T follicular helper cell (primary cell): ENCODE data around the gene CCT7.

Source experiments
- DNase-seq: peaks from one replicate; pipeline ENCODE4 v3.0.0-alpha.2; 2020; ENCODE audit warnings: low read depth

CCT7 gene

DNA sequence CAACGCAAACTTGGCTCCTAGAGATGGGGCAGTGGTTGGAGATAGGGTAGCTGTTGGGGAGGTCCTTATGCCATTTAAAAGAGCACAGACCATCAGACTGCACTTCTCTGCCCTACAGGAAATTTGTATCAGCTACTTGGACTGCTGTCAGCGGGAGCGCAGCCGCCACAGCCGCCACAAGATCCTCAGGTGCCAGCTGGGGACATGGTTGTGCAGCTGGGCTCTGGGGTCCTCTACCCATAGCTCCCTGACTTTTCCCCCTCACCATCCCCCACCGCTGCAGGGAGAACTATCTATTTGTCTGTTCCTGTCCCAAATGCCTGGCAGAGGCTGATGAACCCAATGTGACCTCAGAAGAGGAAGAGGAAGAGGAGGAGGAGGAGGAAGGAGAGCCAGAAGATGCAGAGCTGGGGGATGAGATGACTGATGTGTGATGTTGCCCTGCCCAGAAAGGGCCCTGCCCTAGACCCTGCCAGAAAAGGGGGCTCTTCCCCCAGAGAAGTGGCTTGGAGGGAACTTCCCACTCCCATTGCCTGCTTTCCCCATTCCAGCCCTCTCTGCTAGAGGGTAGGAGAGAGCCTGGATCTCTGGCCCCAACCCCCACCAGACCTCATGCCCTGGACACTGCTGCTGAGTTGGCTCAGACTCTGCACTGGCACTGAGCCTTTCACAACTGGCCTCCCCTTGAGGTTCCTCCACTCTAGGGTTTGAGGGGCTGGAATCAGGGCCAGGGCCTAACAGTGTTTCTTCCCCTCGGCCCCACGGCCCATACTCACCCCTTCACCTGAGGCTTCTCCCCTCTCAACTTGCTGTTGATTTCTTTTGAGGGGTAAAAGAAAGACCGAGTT is 8.4 kb upstream of the CCT7 start:
- no peak for DNase-seq

DNA sequence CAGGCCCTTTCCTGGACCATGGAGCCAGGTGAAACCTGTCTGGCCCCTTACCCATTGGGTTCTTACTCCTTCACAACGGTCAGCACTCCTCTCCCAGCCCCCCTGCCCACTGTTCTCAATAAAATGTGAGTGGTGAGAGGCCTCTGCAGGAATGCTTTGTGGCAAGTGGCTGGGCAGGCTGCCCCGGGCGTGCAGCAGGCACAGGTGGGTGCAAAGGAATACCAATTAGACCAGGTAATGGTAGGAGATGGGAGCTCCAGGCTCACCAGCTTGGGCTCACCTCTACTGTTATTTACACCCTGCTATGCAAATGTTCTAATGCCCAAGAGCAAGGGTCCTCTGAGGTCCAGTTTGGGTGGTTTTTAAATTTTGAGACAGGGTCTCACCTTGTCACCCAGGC is 7.0 kb upstream of the CCT7 start:
- DNase-seq: no peak

DNA sequence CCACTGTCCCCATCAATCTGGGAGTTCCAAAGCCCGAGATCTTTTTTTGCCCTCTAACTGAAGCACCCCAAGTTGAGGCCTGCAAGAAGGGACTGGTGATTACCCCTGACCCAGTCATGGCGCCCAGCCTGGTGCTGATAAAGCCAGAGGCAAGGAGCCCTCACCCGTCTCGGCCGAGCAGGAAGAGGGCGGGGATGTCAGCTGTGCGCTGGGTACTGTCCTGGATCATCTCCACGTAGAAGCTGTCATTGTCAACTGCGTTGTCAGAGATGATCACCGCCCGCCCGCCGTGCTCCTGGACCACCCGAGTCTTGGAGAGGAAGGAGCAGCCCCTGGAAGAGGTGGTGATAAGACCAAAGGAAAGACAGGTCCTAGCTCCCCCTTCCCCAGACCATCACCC is 5.5 kb upstream of the CCT7 start:
- no peak for DNase-seq

DNA sequence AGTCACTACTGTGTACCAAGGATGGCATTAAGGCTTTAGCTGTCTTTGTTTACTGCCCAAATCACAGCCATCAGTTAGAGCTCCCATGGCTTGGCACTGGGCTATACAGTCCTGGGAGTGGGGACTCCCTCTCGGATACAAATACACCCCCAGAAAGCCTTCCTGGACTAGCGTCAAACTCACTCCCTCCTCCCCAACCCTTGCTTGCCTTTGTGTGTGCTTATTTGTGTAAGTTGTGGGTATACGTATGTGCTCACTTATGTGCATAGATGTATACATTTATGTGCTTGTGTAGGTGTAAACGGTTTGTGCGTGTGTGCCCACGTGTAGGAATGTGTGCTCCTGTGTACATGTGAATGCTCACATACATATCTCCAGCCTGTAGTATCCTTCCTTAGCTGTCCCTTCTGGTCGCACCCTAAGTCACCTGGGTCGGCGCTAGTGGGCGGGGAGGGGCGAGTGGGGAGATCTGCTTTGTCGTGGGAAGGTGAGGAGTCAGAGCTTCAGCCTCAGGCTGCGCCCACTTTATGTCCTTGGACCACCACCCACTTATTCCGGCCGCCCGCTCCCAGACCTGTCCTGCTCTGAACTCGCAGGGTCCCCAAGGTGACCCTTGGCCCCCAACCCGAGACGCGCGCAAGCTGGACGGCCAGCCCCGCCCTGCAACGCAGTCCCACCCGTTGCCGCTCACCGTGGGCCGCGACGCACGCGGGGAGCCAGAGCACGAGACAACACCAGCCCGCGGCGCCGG is 1.5 kb upstream of the CCT7 start:
- no peak for DNase-seq

DNA sequence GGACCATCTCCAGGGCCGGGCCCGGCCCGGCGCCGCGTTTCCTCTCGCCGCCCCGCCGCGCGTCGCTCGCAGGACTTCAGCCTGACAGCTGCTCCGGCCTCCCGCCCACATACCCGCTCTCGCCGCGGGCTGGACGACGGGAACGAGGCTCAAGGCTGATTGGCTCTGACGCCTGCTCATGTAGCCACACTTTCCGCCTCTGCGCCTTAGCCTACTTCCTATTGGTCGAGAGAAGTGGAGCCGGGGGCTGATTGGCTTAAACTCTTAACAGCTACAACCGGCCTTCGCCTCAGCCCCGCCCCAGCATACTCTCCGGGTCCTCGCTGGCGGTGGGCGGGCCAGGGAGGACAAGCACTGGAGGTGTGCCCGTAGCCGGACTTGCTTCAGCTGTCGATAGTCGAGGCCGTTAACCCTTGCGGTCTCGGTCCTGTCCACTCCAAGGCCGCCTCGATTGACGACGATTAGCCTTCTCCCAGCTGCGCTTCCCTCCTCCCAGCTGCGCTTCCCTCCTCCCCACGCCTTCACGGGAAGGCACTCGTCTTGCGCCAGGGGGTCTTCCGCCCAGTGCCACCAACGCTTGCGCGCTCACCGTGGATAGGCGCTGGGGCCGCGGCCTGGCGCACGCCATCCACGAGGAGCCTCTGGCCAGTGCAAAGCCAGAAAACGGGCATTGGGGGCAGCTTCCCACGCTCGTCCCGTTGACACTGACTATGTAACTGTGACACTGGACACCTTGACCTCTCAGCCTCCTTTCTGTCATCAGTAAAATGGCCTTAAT is 765 bp upstream of the CCT7 start, which contains the start of gene PRADC1:
Gene PRADC1 (minus strand): TSS at position 86 of the 778 bp plus-strand sequence. CDS start 79 bp downstream, at position 7.
- DNase-seq: peak; percentile 92

DNA sequence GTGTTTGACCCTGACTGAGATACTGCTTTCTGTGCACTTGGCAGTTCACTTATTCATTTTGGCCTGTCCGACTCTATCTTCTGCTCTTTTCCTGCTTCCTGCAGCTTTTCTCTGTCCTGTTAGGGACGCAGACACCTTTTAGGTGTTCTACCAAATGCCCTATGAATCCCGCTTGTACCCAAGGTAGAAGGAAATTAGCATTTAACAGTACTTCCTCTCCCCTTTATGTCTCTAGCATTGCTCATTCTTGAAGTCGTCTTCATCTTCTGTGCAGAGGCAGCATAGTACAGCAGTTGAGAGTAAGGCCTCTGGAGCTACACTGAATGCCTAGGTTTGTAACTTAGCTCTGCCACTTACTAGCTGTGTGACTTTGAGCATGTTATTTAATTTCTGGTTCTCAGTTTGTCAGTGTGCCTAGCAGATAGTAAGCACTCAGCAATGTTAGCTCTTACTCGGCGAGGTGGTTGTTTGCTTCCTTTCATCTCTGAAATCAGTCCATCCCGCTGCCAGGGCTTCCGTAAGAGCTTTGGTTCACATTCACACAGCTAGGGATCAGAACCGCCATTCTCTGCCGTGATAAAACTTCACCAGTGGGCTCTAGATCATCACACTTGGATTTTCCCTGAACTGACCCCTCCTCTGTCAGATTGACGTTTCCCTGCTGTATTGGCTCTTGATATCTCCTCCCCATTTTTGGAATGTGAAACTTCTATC is 1.4 kb downstream of the CCT7 start:
- DNase-seq: no peak

DNA sequence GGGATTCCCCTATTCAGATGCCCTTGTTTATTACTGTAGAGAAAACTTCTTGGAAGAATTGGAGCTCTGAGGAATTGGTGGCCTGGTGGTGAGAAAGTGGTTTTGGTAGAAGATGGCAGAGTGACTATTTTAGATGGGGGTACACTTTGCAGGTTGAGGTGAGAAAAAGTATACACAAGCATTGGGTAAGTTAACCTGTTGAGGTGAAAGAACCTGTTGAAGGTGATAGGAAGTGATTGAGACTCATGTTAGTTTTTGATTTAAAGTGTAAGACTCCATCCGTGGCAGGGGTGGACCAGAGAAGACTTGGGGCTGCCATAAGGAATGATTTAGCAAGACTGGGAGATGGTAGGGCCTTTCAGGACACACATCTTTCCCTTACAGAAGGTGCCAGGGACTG is 3.1 kb downstream of the CCT7 start:
- no peak for DNase-seq

DNA sequence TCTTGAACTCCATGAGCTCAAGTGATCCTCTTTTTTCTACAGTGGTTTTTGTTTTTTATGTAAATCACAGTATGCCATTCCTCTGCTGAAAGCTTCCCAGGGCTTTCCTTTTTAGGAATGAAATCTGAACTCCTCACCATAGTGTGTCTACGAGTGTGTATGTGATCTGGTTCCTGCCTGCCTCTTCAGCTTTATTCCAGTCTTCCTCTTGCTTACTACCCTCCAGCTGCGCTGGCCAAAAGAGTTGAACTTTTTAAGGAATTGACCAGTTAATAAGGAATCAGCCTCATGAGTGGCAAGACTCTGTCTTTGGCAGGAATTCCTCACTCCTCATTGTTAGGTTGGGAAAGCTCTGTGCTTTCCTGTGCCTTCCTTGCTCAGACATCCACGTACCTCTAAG is 4.0 kb downstream of the CCT7 start:
- DNase-seq: no peak

DNA sequence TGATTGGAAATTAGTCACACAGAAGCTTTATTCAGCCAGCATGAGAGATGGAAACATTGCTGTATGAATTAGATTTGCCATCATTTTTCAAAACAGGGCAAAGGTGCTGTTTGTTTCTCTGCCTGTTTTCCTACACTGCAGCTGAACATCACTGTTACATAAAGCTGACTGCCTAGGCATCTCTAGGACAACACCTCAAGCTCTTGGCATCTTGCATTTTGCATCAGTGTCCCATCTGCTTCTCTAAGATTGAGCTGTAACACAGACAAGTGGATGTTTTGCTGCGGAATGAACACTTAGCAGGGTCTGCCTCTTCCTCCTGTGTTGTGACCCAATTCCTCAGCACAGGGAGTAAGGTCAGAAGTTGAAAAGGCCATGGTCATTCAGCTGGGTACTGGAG is 4.9 kb downstream of the CCT7 start:
- no peak for DNase-seq

DNA sequence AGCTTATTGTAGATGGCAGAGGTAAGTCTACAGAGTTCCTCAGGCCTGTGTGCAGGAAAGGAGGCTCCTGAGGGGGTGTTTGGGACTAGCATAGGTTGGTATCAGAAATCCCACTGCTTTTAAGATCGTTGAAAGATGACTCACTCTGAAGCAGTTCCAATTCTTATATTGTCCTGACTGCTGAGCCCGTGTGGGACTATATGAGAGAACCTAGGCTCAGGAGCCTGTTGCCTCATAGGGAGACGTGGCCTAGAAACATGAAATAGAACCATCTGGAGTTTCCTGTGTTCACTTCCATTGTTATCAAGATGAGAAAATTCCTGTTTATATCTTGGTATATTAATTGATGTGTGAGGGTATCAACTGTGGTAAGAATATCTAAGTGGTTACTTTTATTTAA is 5.7 kb downstream of the CCT7 start:
- no peak for DNase-seq

DNA sequence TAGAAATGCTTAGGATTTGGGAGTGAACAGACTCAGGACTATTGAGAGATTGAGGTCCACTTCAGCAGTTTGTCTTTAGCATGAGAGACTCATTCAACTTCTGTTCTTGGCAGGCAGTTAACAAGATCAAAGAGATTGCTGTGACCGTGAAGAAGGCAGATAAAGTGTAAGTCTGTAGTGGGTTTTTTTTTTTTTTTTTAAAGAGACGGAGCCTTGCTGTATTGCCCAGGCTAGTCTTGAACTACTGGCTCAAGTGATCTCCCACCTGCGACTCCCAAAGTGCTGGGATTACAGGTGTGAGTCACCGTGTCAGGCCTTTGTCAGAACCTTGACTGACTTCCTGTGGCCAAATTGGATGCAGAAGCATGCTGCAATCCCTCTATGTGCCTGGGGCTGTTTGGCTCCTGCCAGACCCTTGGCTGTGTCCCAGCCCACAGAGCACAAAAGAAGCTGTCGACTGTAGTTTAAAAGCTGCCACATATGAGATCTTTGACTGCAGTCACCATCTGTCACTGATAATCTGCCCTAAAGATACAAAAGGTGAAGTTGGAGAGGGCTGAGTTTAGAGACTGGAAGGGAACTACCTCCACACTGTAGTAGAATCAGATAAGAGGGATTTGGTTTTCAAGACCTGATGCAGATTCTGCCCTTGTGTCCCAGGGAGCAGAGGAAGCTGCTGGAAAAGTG is 9.9 kb downstream of the CCT7 start:
- no peak for DNase-seq

DNA sequence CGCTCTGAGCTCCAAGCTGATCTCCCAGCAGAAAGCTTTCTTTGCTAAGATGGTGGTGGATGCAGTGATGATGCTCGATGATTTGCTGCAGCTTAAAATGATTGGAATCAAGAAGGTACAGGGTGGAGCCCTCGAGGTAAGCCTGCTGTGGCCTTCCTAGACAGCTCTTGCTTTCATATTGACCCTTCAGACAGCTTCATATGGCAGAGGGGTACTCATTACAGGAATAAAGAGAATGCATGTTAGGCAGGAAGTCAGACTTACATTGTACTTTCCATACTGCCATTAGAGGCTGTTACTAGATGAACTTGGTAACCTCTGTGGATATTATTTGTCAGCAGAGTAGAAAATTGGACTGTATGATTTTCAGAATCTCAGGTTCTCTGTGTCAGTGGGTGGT is 10.5 kb downstream of the CCT7 start:
- DNase-seq: no peak

DNA sequence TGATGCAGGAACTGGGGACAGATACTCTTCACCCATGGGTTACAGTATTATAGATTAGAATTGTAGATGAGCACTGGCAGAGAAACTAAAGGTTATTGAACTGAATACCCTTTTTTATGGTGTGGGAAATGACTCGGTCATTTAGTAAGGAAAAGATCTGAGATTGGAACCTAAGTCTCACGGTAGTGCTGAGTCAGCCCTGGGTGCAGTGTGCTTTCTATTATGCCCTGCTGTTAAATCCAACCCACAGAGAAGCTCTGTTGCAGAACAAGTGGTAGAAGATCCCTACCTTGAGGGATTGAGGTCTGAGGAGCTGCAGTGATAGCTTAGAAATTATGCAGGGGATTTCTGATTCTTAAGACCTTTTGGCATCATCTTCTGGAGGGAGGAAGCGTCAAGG is 12.7 kb downstream of the CCT7 start:
- no peak for DNase-seq

DNA sequence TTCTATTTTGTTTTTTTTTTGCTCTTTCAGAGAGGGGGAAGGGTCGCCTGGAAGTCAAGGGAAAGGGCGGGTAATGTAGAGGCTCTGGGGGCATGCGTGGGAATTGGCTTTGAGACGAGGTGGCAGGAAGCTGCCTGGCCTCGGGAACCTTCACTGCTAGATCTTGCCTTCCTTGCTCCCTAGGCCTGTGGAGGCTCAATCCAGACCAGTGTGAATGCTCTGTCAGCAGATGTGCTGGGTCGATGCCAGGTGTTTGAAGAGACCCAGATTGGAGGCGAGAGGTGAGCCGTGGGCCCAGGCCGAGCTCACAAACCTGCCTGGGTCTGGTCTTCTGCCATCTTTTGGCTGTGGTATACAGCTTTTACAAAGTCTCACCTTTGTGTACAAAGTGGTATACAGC is 15.5 kb downstream of the CCT7 start:
- DNase-seq: no peak

DNA sequence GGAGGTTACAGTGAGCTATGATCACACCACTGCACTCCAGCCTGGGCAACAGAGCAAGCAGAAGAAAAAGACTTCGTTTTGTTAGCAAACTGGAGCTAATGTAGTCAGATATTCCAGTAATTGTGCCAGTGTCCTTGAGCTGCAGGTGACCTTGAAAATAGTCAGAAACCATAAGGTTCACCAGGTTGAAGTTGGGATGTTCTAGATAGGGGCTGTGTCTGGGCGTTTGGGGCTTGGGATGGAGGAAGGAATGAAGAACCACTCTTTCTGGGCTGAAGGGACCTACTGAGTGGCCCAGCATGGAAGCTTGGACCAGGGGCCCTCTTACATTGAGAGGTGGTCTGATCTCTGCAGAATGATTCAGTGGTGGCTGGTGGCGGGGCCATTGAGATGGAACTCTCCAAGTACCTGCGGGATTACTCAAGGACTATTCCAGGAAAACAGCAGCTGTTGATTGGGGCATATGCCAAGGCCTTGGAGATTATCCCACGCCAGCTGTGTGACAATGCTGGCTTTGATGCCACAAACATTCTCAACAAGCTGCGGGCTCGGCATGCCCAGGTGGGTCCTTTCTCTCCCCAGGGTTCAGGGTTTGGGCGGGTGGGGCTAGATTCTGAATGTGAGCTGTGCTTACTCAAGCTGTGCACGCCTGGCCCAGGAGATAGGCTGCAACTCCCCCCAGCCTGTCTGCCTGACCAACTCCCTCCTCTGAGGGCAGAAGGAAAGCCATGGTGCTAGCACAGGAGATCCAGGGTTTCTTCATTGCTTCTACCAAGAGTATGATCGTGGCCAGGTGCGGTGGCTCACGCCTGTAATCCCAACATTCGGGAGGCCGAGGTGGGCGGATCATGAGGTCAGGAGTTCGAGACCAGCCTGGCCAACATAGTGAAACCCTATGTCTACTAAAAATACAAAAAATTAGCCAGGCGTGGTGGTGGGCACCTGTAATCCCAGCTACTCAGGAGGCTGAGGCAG is 17.1 kb downstream of the CCT7 start:
- DNase-seq: no peak

DNA sequence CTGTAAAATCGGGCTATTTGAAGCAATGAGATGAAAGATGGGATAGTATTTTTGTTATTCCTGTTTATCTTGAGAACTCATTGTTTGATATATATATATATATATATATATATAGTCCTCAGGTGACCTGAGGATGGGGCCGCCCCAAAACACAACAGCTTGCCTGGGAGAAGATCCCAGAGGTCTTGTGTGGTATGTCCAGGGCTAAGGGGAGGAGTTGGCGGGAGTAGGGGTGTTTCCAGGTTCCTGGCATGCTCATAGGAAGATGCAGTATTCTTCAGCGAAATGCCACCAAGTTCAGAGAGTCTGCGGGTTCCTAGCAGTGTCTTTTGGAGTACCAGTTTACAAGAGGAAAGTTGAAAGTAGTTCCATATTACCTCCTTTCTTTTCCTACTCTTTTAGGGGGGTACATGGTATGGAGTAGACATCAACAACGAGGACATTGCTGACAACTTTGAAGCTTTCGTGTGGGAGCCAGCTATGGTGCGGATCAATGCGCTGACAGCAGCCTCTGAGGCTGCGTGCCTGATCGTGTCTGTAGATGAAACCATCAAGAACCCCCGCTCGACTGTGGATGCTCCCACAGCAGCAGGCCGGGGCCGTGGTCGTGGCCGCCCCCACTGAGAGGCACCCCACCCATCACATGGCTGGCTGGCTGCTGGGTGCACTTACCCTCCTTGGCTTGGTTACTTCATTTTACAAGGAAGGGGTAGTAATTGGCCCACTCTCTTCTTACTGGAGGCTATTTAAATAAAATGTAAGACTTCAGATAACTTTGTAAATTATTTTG is 18.3 kb downstream of the CCT7 start:
- no peak for DNase-seq

DNA sequence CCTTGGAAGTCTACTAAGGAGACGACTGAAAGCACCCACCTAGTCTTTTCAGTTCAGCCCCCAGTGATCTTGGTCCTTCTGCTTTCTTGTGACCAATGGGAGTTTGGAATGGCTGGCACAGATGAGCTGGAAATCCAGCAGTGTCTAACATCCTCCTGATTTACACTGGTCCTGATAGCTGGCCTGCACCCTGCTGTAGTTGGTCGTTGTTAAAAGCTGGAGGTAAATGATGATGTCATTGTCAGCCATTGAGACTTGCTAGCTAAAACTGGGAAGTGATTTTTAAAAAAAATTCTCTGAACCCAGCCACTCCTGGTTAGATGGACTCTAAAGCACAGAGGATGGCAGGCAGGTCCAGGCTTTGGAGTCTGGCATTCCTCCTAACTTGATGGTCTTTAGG is 19.3 kb downstream of the CCT7 start:
- DNase-seq: no peak

DNA sequence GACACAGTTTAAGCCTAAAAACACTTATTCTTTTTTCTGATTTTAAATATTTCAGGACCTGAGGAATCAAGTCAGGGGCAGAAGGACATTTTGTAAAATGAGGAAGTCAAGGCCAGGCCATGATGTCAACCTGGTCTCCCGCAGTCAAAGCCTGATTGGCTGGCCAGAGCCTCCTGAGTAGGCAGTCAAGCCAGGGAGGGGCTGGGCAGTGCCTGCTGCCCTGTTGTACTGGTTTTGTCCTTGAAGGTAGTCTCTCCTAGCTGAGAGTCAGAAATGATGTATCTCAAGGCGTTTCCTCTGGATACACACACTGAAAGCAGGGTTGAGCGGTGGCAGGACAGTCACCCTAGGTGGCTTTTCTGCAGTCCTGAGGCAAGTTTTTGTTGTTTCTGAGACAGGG is 19.8 kb downstream of the CCT7 start:
- DNase-seq: no peak

DNA sequence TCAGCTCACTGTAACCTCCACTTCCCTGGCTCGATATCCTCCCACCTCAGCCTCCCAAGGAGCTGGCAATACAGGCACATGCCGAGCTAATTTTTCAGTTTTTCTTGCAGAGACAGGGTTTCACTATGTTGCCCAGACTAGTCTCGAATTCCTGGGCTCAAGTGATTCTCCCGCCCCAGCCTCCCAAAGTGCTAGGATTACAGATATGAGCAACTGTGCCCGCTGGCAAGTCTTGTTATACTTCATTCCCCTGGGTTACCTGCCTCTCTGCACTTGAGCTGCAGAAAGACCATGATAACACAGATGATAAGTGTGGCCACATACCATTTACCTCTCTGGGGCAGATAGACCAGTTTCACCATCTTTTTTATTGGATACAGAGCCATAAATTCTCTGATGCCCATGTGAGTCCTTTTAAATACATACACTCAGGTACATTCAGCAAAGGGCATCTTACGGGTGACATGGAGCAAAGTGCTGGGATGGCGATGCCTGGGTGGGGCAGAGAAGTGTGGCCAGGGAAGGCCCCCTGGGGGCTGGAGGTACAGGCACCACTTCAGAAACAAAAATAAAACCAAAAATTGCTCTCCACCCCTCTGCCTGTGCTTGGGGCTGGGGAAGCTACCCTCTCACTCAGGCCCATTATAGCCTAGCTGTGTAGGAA is 20.4 kb downstream of the CCT7 start:
- no peak for DNase-seq
